HL-60 (cell line): Measurements from ENCODE around the gene S100A13.

Experiments used
- DNase-seq, 2 experiments: peaks; one replicate each; pipeline ENCODE4 v3.0.0-alpha.2; 2010 to 2020; ENCODE audit warnings: low read depth in 1 of 2, low spot score in 1 of 2
- H3K27ac ChIP-seq: fragments of 250-450 bp; sonication (Bioruptor Pico); replicated peaks from 2 replicates; pipeline ENCODE4 v1.5.1; 2020; ENCODE audit warnings: mild to moderate bottlenecking, moderate library complexity
- H3K27me3 ChIP-seq: fragments of 250-450 bp; sonication (Bioruptor Pico); 2 replicates; pipeline ENCODE4 v1.5.1; 2021; ENCODE audit warnings: mild to moderate bottlenecking, moderate library complexity; ENCODE audit not compliant: insufficient read depth, poor library complexity, severe bottlenecking
- H3K4me3 ChIP-seq: replicated peaks from 2 replicates; pipeline ENCODE4 v1.5.1; 2011; ENCODE audit warnings: mild to moderate bottlenecking, control low read depth, low read length; ENCODE audit not compliant: insufficient read depth
- CTCF ChIP-seq: IDR thresholded peaks from one replicate; pipeline ENCODE4 v1.5.1; 2011; ENCODE audit warnings: low read length, control low read depth, inconsistent platforms; ENCODE audit not compliant: insufficient read depth
- GABPA ChIP-seq: IDR thresholded peaks from 2 replicates; pipeline ENCODE4 v1.6.1; 2012; ENCODE audit warnings: low read depth
- POLR2AphosphoS5 ChIP-seq: IDR thresholded peaks from 2 replicates; pipeline ENCODE4 v1.6.1; 2012; ENCODE audit warnings: low read depth
- REST ChIP-seq: IDR thresholded peaks from 2 replicates; pipeline ENCODE4 v1.6.1; 2012; ENCODE audit warnings: low read depth; ENCODE audit not compliant: insufficient replicate concordance
- SPI1 ChIP-seq: IDR thresholded peaks from 2 replicates; pipeline ENCODE4 v1.6.1; 2012; ENCODE audit warnings: low read depth, mild to moderate bottlenecking, borderline replicate concordance

S100A13 gene

GRCh38 chr1:153606194-153606593 lies 21.1 kb downstream of the S100A13 start:
- Histone ChIP-seq H3K27me3 (no peaks in the 10 kb centered on the region), H3K27ac (no peak overlapping the region), H3K4me3 (no peak overlapping the region)
- DNase-seq, result no peak
- TF ChIP-seq SPI1 (no peak), CTCF (no peak), GABPA (no peak), POLR2AphosphoS5 (no peak), REST (no peak)

- DNase-seq, result no peak
- TF ChIP-seq REST (no peak), GABPA (no peak), CTCF (no peak), SPI1 (no peak), POLR2AphosphoS5 (no peak)
- no peak overlapping the region for H3K27ac ChIP-seq
- no peaks in the 10 kb centered on the region for H3K27me3 ChIP-seq
- H3K4me3 ChIP-seq, result no peak overlapping the region
Measured at GRCh38 chr1:153602749-153603148, 24.6 kb downstream of the S100A13 start.

- no peaks in the 10 kb centered on the region for H3K27me3 ChIP-seq
- DNase-seq, result no peak
- H3K4me3 ChIP-seq, result no peak overlapping the region
- no peak for TF ChIP-seq CTCF
- TF ChIP-seq GABPA, result no peak
- no peak for TF ChIP-seq SPI1
- no peak for TF ChIP-seq REST
- no peak for TF ChIP-seq POLR2AphosphoS5
- H3K27ac ChIP-seq, result no peak overlapping the region
Measured at GRCh38 chr1:153599847-153600246, 27.5 kb downstream of the S100A13 start.
